SIG-M5 treated with dmso at 0.1 percent for 504 hours (cell line): Measurements from ENCODE around the gene MASP2.
"Not testable (repeated sequence)": the region's sequence is repeated elsewhere in the genome, so short reads cannot be mapped to it uniquely, and the experiment has no call there.

Experiments
- DNase-seq: peaks from one replicate; lab custom pipeline; 2025; ENCODE audit not compliant: unreplicated experiment; lab: John Stamatoyannopoulos, UW

MASP2 gene

GRCh38 chr1:10992004-10992403 is 55.0 kb downstream of the MASP2 start:
- not testable (repeated sequence) for DNase-seq

- DNase-seq = no peak
Measured at GRCh38 chr1:10990828-10991227, 56.2 kb downstream of the MASP2 start.

- DNase-seq = not testable (repeated sequence)
Measured at GRCh38 chr1:10989920-10990516, 57.0 kb downstream of the MASP2 start.

GRCh38 chr1:10989095-10989494 is 57.9 kb downstream of the MASP2 start:
- DNase-seq = no peak

- no peak for DNase-seq
Measured at GRCh38 chr1:10987840-10988417, 59.1 kb downstream of the MASP2 start.

GRCh38 chr1:10986525-10986890 is 60.5 kb downstream of the MASP2 start:
- no peak for DNase-seq

GRCh38 chr1:10980841-10981727 is 66.0 kb downstream of the MASP2 start:
- DNase-seq = no peak

- no peak for DNase-seq
Measured at GRCh38 chr1:10980094-10980577, 66.9 kb downstream of the MASP2 start.

- no peak for DNase-seq
Measured at GRCh38 chr1:10979483-10979920, 67.5 kb downstream of the MASP2 start.

GRCh38 chr1:10978719-10979118 is 68.3 kb downstream of the MASP2 start:
- no peak for DNase-seq
